ENCODE data around the gene KCNQ5.

The KCNQ5 gene

GRCh38 chr6:72651174-72651573, 29.3 kb downstream of the KCNQ5 start:
- Mint-ChIP-seq H3K27me3 (no peaks in the 10 kb centered on the region), H3K27ac (peak overlapping the region; percentile 85), H3K4me1 (ENCODE audit: low read depth) (peaks cover 62% of the 10 kb centered on the region), H3K9me3 (peaks cover 3% of the 10 kb centered on the region), H3K4me3 (no peak overlapping the region), H3K36me3 (ENCODE audit: low read depth) (peaks cover 37% of the 10 kb centered on the region)

- H3K4me3 Mint-ChIP-seq: no peak overlapping the region
- no peak overlapping the region for H3K27ac Mint-ChIP-seq
- H3K4me1 Mint-ChIP-seq (ENCODE audit: low read depth): peaks cover 62% of the 10 kb centered on the region
- H3K9me3 Mint-ChIP-seq: no peaks in the 10 kb centered on the region
- peaks cover 29% of the 10 kb centered on the region for H3K36me3 Mint-ChIP-seq (ENCODE audit: low read depth)
- no peaks in the 10 kb centered on the region for H3K27me3 Mint-ChIP-seq
Observed at GRCh38 chr6:72651967-72652956, 30.4 kb downstream of the KCNQ5 start.

- no peak overlapping the region for H3K4me3 Mint-ChIP-seq
- H3K36me3 Mint-ChIP-seq (ENCODE audit: low read depth): peaks cover 24% of the 10 kb centered on the region
- H3K9me3 Mint-ChIP-seq: no peaks in the 10 kb centered on the region
- no peak overlapping the region for H3K27ac Mint-ChIP-seq
- no peaks in the 10 kb centered on the region for H3K27me3 Mint-ChIP-seq
- peaks cover 58% of the 10 kb centered on the region for H3K4me1 Mint-ChIP-seq (ENCODE audit: low read depth)
Observed at GRCh38 chr6:72653026-72653425, 31.2 kb downstream of the KCNQ5 start.

GRCh38 chr6:72654071-72654621, 32.3 kb downstream of the KCNQ5 start:
- no peaks in the 10 kb centered on the region for H3K27me3 Mint-ChIP-seq
- H3K36me3 Mint-ChIP-seq (ENCODE audit: low read depth): peaks cover 18% of the 10 kb centered on the region
- H3K9me3 Mint-ChIP-seq: no peaks in the 10 kb centered on the region
- peaks cover 47% of the 10 kb centered on the region for H3K4me1 Mint-ChIP-seq (ENCODE audit: low read depth)
- H3K4me3 Mint-ChIP-seq: no peak overlapping the region
- peak overlapping the region; percentile 24 for H3K27ac Mint-ChIP-seq

- peaks cover 23% of the 10 kb centered on the region for H3K4me1 Mint-ChIP-seq (ENCODE audit: low read depth)
- peaks cover 8% of the 10 kb centered on the region for H3K36me3 Mint-ChIP-seq (ENCODE audit: low read depth)
Observed at GRCh38 chr6:72657407-72658197, 35.7 kb downstream of the KCNQ5 start.

GRCh38 chr6:72659754-72660153, 37.9 kb downstream of the KCNQ5 start:
- Mint-ChIP-seq H3K9me3 (no peaks in the 10 kb centered on the region), H3K4me3 (no peak overlapping the region), H3K4me1 (ENCODE audit: low read depth) (peaks cover 8% of the 10 kb centered on the region)

More at GRCh38 chr6:72657407-72658197, 35.7 kb downstream of the KCNQ5 start:
- no peaks in the 10 kb centered on the region for H3K27me3 Mint-ChIP-seq
- no peak overlapping the region for H3K27ac Mint-ChIP-seq
- H3K4me3 Mint-ChIP-seq: no peak overlapping the region
- H3K9me3 Mint-ChIP-seq: no peaks in the 10 kb centered on the region

GRCh38 chr6:72661411-72661810, 39.5 kb downstream of the KCNQ5 start:
- Mint-ChIP-seq H3K27ac (no peak overlapping the region), H3K4me1 (ENCODE audit: low read depth) (peaks cover 8% of the 10 kb centered on the region), H3K27me3 (no peaks in the 10 kb centered on the region), H3K4me3 (no peak overlapping the region), H3K9me3 (no peaks in the 10 kb centered on the region), H3K36me3 (ENCODE audit: low read depth) (peaks cover 15% of the 10 kb centered on the region)

More at GRCh38 chr6:72659754-72660153, 37.9 kb downstream of the KCNQ5 start:
- no peak overlapping the region for H3K27ac Mint-ChIP-seq
- H3K27me3 Mint-ChIP-seq: no peaks in the 10 kb centered on the region
- H3K36me3 Mint-ChIP-seq (ENCODE audit: low read depth): peaks cover 11% of the 10 kb centered on the region

GRCh38 chr6:72665599-72665998, 43.7 kb downstream of the KCNQ5 start:
- Mint-ChIP-seq H3K36me3 (ENCODE audit: low read depth) (peaks cover 19% of the 10 kb centered on the region), H3K4me3 (no peak overlapping the region), H3K27ac (no peak overlapping the region), H3K27me3 (no peaks in the 10 kb centered on the region), H3K9me3 (no peaks in the 10 kb centered on the region), H3K4me1 (ENCODE audit: low read depth) (peaks cover 29% of the 10 kb centered on the region)

GRCh38 chr6:72669324-72669723, 47.5 kb downstream of the KCNQ5 start:
- H3K27me3 Mint-ChIP-seq: no peaks in the 10 kb centered on the region
- H3K9me3 Mint-ChIP-seq: no peaks in the 10 kb centered on the region
- H3K4me3 Mint-ChIP-seq: no peak overlapping the region
- H3K27ac Mint-ChIP-seq: no peak overlapping the region
- peaks cover 19% of the 10 kb centered on the region for H3K36me3 Mint-ChIP-seq (ENCODE audit: low read depth)
- H3K4me1 Mint-ChIP-seq (ENCODE audit: low read depth): peaks cover 26% of the 10 kb centered on the region

GRCh38 chr6:72672906-72673305, 51.0 kb downstream of the KCNQ5 start:
- H3K4me3 Mint-ChIP-seq: no peak overlapping the region

GRCh38 chr6:72674842-72675241, 53.0 kb downstream of the KCNQ5 start:
- no peaks in the 10 kb centered on the region for H3K27me3 Mint-ChIP-seq
- peaks cover 30% of the 10 kb centered on the region for H3K36me3 Mint-ChIP-seq (ENCODE audit: low read depth)
- no peaks in the 10 kb centered on the region for H3K9me3 Mint-ChIP-seq
- peaks cover 8% of the 10 kb centered on the region for H3K4me1 Mint-ChIP-seq (ENCODE audit: low read depth)
- H3K27ac Mint-ChIP-seq: no peak overlapping the region
- H3K4me3 Mint-ChIP-seq: no peak overlapping the region

More at GRCh38 chr6:72672906-72673305, 51.0 kb downstream of the KCNQ5 start:
- Mint-ChIP-seq H3K27me3 (no peaks in the 10 kb centered on the region), H3K27ac (no peak overlapping the region), H3K4me1 (ENCODE audit: low read depth) (peaks cover 26% of the 10 kb centered on the region), H3K36me3 (ENCODE audit: low read depth) (peaks cover 22% of the 10 kb centered on the region), H3K9me3 (no peaks in the 10 kb centered on the region)

- H3K9me3 Mint-ChIP-seq: no peaks in the 10 kb centered on the region
- H3K4me1 Mint-ChIP-seq (ENCODE audit: low read depth): peaks cover 5% of the 10 kb centered on the region
- no peaks in the 10 kb centered on the region for H3K27me3 Mint-ChIP-seq
- no peak overlapping the region for H3K27ac Mint-ChIP-seq
- no peak overlapping the region for H3K4me3 Mint-ChIP-seq
- peaks cover 28% of the 10 kb centered on the region for H3K36me3 Mint-ChIP-seq (ENCODE audit: low read depth)
Observed at GRCh38 chr6:72675396-72675795, 53.5 kb downstream of the KCNQ5 start.

- no peak overlapping the region for H3K4me3 Mint-ChIP-seq
- peaks cover 24% of the 10 kb centered on the region for H3K36me3 Mint-ChIP-seq (ENCODE audit: low read depth)
- no peaks in the 10 kb centered on the region for H3K27me3 Mint-ChIP-seq
- H3K4me1 Mint-ChIP-seq (ENCODE audit: low read depth): no peaks in the 10 kb centered on the region
- no peak overlapping the region for H3K27ac Mint-ChIP-seq
- no peaks in the 10 kb centered on the region for H3K9me3 Mint-ChIP-seq
Observed at GRCh38 chr6:72676995-72677394, 55.1 kb downstream of the KCNQ5 start.

GRCh38 chr6:72677740-72678139, 55.9 kb downstream of the KCNQ5 start:
- H3K9me3 Mint-ChIP-seq: no peaks in the 10 kb centered on the region
- H3K4me3 Mint-ChIP-seq: no peak overlapping the region
- H3K27me3 Mint-ChIP-seq: no peaks in the 10 kb centered on the region
- no peak overlapping the region for H3K27ac Mint-ChIP-seq
- H3K36me3 Mint-ChIP-seq (ENCODE audit: low read depth): peaks cover 31% of the 10 kb centered on the region
- peaks cover 3% of the 10 kb centered on the region for H3K4me1 Mint-ChIP-seq (ENCODE audit: low read depth)

- peaks cover 16% of the 10 kb centered on the region for H3K4me1 Mint-ChIP-seq (ENCODE audit: low read depth)
- H3K4me3 Mint-ChIP-seq: no peak overlapping the region
- peak overlapping the region; percentile 24 for H3K27ac Mint-ChIP-seq
- no peaks in the 10 kb centered on the region for H3K27me3 Mint-ChIP-seq
- no peaks in the 10 kb centered on the region for H3K9me3 Mint-ChIP-seq
- peaks cover 30% of the 10 kb centered on the region for H3K36me3 Mint-ChIP-seq (ENCODE audit: low read depth)
Observed at GRCh38 chr6:72683797-72684196, 61.9 kb downstream of the KCNQ5 start.
